Kidney capillary endothelial cell (primary cell): ENCODE data around the gene TEX48.

ENCODE experiments used
- DNase-seq: peaks from one replicate; pipeline ENCODE4 v3.0.0-alpha.2; 2018; ENCODE audit warnings: low spot score

TEX48 gene

GRCh38 chr9:114666851-114667250, 15.1 kb downstream of the TEX48 start:
- DNase-seq = no peak

- DNase-seq = no peak
Observed at GRCh38 chr9:114666401-114666800, 15.6 kb downstream of the TEX48 start.

- DNase-seq = no peak
Observed at GRCh38 chr9:114664181-114664580, 17.8 kb downstream of the TEX48 start.

GRCh38 chr9:114662081-114662989, 19.7 kb downstream of the TEX48 start:
- DNase-seq = peak; percentile 50

GRCh38 chr9:114657705-114658104, 24.3 kb downstream of the TEX48 start, which contains the start of gene TEX53:
Gene TEX53, minus strand, starts transcription at chr9:114657805. Its CDS starts 31 bp downstream, at chr9:114657774.
- DNase-seq = no peak

GRCh38 chr9:114656301-114656700, 25.7 kb downstream of the TEX48 start:
- DNase-seq = no peak

- DNase-seq = no peak
Observed at GRCh38 chr9:114655689-114656088, 26.3 kb downstream of the TEX48 start.

GRCh38 chr9:114653556-114654159, 28.3 kb downstream of the TEX48 start:
- DNase-seq = peak; percentile 63

- no peak for DNase-seq
Observed at GRCh38 chr9:114652776-114653555, 29.0 kb downstream of the TEX48 start.

GRCh38 chr9:114643896-114644295, 38.1 kb downstream of the TEX48 start:
- DNase-seq = no peak

- DNase-seq = no peak
Observed at GRCh38 chr9:114643001-114643400, 39.0 kb downstream of the TEX48 start.

GRCh38 chr9:114641967-114642366, 40.0 kb downstream of the TEX48 start:
- no peak for DNase-seq

- no peak for DNase-seq
Observed at GRCh38 chr9:114638404-114638803, 43.6 kb downstream of the TEX48 start.

GRCh38 chr9:114634387-114634786, 47.6 kb downstream of the TEX48 start:
- DNase-seq = no peak

- DNase-seq = no peak
Observed at GRCh38 chr9:114633438-114634089, 48.4 kb downstream of the TEX48 start.

GRCh38 chr9:114631166-114631565, 50.8 kb downstream of the TEX48 start:
- DNase-seq = no peak

- DNase-seq = no peak
Observed at GRCh38 chr9:114629563-114630090, 52.4 kb downstream of the TEX48 start.

GRCh38 chr9:114627553-114627952, 54.4 kb downstream of the TEX48 start:
- DNase-seq = no peak

- DNase-seq = no peak
Observed at GRCh38 chr9:114626415-114627020, 55.5 kb downstream of the TEX48 start.

GRCh38 chr9:114624677-114625076, 57.3 kb downstream of the TEX48 start:
- no peak for DNase-seq

- peak; percentile 37 for DNase-seq
Observed at GRCh38 chr9:114621975-114622609, 59.9 kb downstream of the TEX48 start.
